ENCODE results near the gene PPP2R2C.

Gene PPP2R2C

GRCh38 chr4:6288342-6288741, 184.1 kb downstream of the PPP2R2C start:
- no peak for DNase-seq (ENCODE audit: low read depth)

- DNase-seq (ENCODE audit: low read depth) = no peak
Observed at GRCh38 chr4:6287017-6287788, 185.2 kb downstream of the PPP2R2C start.

- no peak for DNase-seq (ENCODE audit: low read depth)
Observed at GRCh38 chr4:6283282-6283681, 189.1 kb downstream of the PPP2R2C start.

GRCh38 chr4:6282314-6282771, 190.1 kb downstream of the PPP2R2C start:
- DNase-seq (ENCODE audit: low read depth) = peak; percentile 28

GRCh38 chr4:6281436-6282313, 190.7 kb downstream of the PPP2R2C start:
- no peak for DNase-seq (ENCODE audit: low read depth)

- no peak for DNase-seq (ENCODE audit: low read depth)
Observed at GRCh38 chr4:6280365-6280996, 191.9 kb downstream of the PPP2R2C start.

GRCh38 chr4:6279582-6280289, 192.7 kb downstream of the PPP2R2C start:
- DNase-seq (ENCODE audit: low read depth) = no peak

GRCh38 chr4:6278801-6279197, 193.6 kb downstream of the PPP2R2C start:
- no peak for DNase-seq (ENCODE audit: low read depth)

GRCh38 chr4:6277935-6278800, 194.2 kb downstream of the PPP2R2C start:
- DNase-seq (ENCODE audit: low read depth) = no peak

- DNase-seq (ENCODE audit: low read depth) = no peak
Observed at GRCh38 chr4:6277139-6277802, 195.1 kb downstream of the PPP2R2C start.

- no peak for DNase-seq (ENCODE audit: low read depth)
Observed at GRCh38 chr4:6275898-6276806, 196.3 kb downstream of the PPP2R2C start.

GRCh38 chr4:6275351-6275750, 197.1 kb downstream of the PPP2R2C start:
- no peak for DNase-seq (ENCODE audit: low read depth)

GRCh38 chr4:6273661-6273990, 198.8 kb downstream of the PPP2R2C start:
- no peak for DNase-seq (ENCODE audit: low read depth)

- DNase-seq (ENCODE audit: low read depth) = peak; percentile 31
Observed at GRCh38 chr4:6272863-6273660, 199.4 kb downstream of the PPP2R2C start.

- no peak for DNase-seq (ENCODE audit: low read depth)
Observed at GRCh38 chr4:6271701-6272465, 200.5 kb downstream of the PPP2R2C start.

GRCh38 chr4:6271206-6271605, 201.2 kb downstream of the PPP2R2C start:
- no peak for DNase-seq (ENCODE audit: low read depth)

GRCh38 chr4:6270636-6271121, 201.7 kb downstream of the PPP2R2C start:
- no peak for DNase-seq (ENCODE audit: low read depth)
